ENCODE data around the gene ATP5ME. TPM values are rescaled to one million over a fixed set of nuclear protein-coding genes. Genes with fewer than 3 reads are reported as not detected.
"Not testable (repeated sequence)": the region's sequence is repeated elsewhere in the genome, so short reads cannot be mapped to it uniquely, and the experiment has no call there.

Gene ATP5ME
- total and polyA plus RNA-seq, 2 donors (not counting 1 experiment from before 2014, with no cell fraction given), result 257 to 356 TPM

DNA sequence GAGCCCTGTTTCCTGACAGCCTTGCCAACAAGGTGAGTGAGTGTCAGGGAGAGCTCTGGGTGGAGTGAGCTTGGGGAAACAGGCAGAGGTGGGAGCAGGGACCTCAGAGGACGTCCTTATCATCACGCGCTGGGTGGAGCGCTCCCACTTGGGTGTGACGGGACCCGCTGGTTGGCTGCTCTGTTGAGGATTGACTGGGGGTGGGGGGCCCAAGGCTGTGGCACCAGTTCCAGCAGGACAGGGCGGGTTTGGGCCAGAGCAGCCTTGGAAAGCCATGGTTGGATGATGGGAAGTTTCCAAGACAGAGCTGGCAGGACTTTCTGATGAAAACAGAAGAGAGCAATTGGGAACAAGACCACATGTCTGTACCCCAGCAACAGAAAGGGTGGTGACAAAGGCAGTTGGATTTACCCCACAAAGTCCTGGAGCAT is 28.6 kb upstream of the ATP5ME start:
- Histone ChIP-seq H3K4me3 (replicated peaks in 1 of 4; ENCODE audit: control extremely low read depth in 1 of 4, insufficient read depth in 1 of 4, low read depth in 3 of 4, low read length in 4 of 4) (no peak overlapping the region), H3K4me1 (ENCODE audit: control insufficient read depth, extremely low read depth, insufficient read depth, low read length) (no peaks in the 10 kb centered on the region), H3K9me3 (ENCODE audit: control insufficient read depth, insufficient read depth, low read depth, low read length) (no peaks in the 10 kb centered on the region), H3K79me2 (ENCODE audit: control insufficient read depth, insufficient read depth, low read length) (peaks cover 11% of the 10 kb centered on the region), H3K4me2 (ENCODE audit: extremely low read depth, insufficient read depth, low read length) (no peak overlapping the region), H2AFZ (ENCODE audit: low read length) (no peak overlapping the region), H3K36me3 (ENCODE audit: control insufficient read depth, insufficient read depth, low read length) (no peaks in the 10 kb centered on the region), H3K27ac (ENCODE audit: insufficient read depth, low read length) (no peak overlapping the region), H4K20me1 (ENCODE audit: control insufficient read depth, extremely low read depth, insufficient read depth, low read length) (no peaks in the 10 kb centered on the region), H3K27me3 (ENCODE audit: control insufficient read depth, insufficient read depth, low read length) (no peaks in the 10 kb centered on the region), H3K9ac (ENCODE audit: insufficient read depth, low read length) (no peak overlapping the region)
- no peak for TF ChIP-seq EZH2 (IDR thresholded peaks at IDR 0.05; ENCODE audit: low read length, missing control alignments)
- TF ChIP-seq, protein P1, sequence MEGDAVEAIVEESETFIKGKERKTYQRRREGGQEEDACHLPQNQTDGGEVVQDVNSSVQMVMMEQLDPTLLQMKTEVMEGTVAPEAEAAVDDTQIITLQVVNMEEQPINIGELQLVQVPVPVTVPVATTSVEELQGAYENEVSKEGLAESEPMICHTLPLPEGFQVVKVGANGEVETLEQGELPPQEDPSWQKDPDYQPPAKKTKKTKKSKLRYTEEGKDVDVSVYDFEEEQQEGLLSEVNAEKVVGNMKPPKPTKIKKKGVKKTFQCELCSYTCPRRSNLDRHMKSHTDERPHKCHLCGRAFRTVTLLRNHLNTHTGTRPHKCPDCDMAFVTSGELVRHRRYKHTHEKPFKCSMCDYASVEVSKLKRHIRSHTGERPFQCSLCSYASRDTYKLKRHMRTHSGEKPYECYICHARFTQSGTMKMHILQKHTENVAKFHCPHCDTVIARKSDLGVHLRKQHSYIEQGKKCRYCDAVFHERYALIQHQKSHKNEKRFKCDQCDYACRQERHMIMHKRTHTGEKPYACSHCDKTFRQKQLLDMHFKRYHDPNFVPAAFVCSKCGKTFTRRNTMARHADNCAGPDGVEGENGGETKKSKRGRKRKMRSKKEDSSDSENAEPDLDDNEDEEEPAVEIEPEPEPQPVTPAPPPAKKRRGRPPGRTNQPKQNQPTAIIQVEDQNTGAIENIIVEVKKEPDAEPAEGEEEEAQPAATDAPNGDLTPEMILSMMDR (conservative IDR thresholded peaks at IDR 0.05 in 1 of 2, IDR thresholded peaks at IDR 0.05 in 1 of 2; ENCODE audit: low read depth in 1 of 2, low read length in 2 of 2), result no peak
- no peak for DNase-seq (ENCODE audit: low read depth in 2 of 2)

DNA sequence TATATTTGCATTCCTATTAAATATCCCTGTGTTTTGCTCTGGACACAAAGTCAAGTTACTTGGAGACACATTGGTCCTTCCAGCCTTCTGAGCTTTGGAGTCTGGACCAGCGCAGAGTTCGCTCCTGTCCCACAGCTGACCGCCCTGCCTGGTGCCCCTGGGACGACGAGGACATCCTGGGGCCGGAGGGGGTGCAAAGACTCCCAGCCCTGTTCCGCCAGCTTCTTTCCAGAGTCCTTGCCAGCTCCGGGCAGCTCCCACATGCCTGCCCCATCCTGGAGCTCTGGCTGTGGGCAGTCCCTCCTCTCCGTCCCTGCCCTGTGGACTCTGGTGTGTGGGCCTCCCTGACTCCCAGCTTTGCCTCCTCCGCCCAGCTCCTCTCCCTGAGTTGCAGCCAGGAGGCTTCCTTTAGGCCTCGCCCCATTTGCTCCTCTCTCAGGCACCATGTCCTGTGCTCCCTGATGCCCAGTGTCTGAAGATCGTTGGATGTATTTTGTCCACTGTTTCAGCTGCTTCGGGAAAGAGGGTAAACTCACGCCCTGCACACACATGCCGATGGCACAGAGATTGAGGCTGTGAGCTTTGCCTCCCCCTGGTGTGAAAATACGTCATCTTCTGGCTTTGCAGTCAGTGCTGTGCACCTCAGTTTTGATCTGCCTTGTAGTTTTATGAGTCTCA is 26.6 kb upstream of the ATP5ME start:
- no peaks in the 10 kb centered on the region for H3K79me2 ChIP-seq (ENCODE audit: control insufficient read depth, insufficient read depth, low read length)
- DNase-seq (ENCODE audit: low read depth in 2 of 2), result no peak
- H3K9me3 ChIP-seq (ENCODE audit: control insufficient read depth, insufficient read depth, low read depth, low read length), result no peaks in the 10 kb centered on the region
- no peaks in the 10 kb centered on the region for H4K20me1 ChIP-seq (ENCODE audit: control insufficient read depth, extremely low read depth, insufficient read depth, low read length)
- TF ChIP-seq EZH2 (IDR thresholded peaks at IDR 0.05; ENCODE audit: low read length, missing control alignments), result no peak
- TF ChIP-seq, protein P1 (conservative IDR thresholded peaks at IDR 0.05 in 1 of 2, IDR thresholded peaks at IDR 0.05 in 1 of 2; ENCODE audit: low read depth in 1 of 2, low read length in 2 of 2), result no peak
- H3K36me3 ChIP-seq (ENCODE audit: control insufficient read depth, insufficient read depth, low read length), result no peaks in the 10 kb centered on the region
- H3K4me1 ChIP-seq (ENCODE audit: control insufficient read depth, extremely low read depth, insufficient read depth, low read length), result no peaks in the 10 kb centered on the region
- no peak overlapping the region for H3K27ac ChIP-seq (ENCODE audit: insufficient read depth, low read length)
- no peak overlapping the region for H3K4me3 ChIP-seq (replicated peaks in 1 of 4; ENCODE audit: control extremely low read depth in 1 of 4, insufficient read depth in 1 of 4, low read depth in 3 of 4, low read length in 4 of 4)
- H3K4me2 ChIP-seq (ENCODE audit: extremely low read depth, insufficient read depth, low read length), result no peak overlapping the region
- no peak overlapping the region for H2AFZ ChIP-seq (ENCODE audit: low read length)
- no peaks in the 10 kb centered on the region for H3K27me3 ChIP-seq (ENCODE audit: control insufficient read depth, insufficient read depth, low read length)
- no peak overlapping the region for H3K9ac ChIP-seq (ENCODE audit: insufficient read depth, low read length)

DNA sequence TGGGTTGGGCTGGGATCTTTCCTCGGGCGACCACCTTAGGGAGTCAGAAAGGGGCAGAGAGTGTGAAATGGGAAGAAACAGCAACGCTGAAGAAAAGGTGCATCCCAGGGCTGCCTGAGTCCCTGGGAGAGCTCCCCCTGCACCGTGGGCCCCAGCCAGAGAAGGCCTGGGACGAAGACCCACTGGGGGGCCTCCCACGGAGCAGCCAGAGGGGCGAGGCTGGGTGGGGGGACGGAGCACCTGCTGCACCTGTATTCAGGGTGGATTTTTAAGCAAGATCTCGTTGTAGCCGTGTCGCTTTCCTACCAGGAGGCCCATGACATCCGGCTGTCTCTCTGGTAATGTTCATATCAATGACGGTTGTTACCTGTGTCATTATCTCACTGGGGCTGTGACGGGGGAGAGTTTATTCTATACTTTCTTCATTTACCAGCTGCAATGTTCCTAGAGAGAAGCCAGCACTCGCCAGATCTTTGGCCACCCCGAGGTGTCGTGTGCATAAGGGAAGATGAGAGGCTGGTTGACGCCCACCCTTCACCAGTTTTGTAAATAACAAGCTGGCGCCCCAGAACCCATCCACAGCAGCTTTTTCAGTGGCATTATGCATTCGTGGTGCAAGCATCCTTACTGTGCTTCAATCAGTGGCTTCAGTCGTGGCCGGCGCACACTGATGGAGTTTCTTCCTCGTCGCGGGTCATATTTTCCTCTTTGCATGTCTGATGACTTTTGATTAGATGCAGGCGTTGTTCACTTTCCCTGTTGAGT is 25.9 kb upstream of the ATP5ME start:
- Histone ChIP-seq H2AFZ (ENCODE audit: low read length) (no peak overlapping the region), H4K20me1 (ENCODE audit: control insufficient read depth, extremely low read depth, insufficient read depth, low read length) (no peaks in the 10 kb centered on the region)

DNA sequence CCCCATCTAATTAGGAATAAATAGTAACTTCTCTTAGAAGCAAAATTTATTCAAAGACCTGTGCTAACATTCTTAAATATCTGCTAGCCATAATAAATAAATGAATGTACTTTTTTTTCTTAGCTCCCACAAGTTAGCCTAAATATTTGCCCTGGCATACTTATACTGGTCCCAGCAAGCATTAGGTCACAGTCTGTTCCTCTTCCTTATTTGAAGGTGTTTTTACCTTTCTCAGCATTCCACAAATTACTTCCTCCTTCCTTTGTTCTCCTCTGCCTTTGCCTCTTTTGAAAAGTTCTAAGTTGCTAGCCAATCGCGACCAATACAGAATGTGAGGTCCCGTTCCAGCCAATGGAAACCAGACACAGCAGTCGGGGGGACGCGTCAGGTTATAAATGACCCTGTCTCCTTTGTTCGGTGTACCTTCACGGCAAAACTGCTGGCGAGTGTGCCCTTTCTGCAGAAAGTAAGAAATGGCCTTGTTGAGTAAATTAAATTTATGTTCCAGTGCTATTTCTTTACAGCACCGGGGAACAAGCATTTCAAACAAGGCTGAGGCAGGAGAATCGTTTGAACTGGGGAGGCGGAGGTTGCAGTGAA is 20.4 kb upstream of the ATP5ME start:
- not testable (repeated sequence) for H3K9ac ChIP-seq (ENCODE audit: insufficient read depth, low read length); H3K4me3 ChIP-seq (replicated peaks in 1 of 4; ENCODE audit: control extremely low read depth in 1 of 4, insufficient read depth in 1 of 4, low read depth in 3 of 4, low read length in 4 of 4); H3K27ac ChIP-seq (ENCODE audit: insufficient read depth, low read length); H3K36me3 ChIP-seq (ENCODE audit: control insufficient read depth, insufficient read depth, low read length); DNase-seq (ENCODE audit: low read depth in 2 of 2); H3K27me3 ChIP-seq (ENCODE audit: control insufficient read depth, insufficient read depth, low read length); H3K4me1 ChIP-seq (ENCODE audit: control insufficient read depth, extremely low read depth, insufficient read depth, low read length); H4K20me1 ChIP-seq (ENCODE audit: control insufficient read depth, extremely low read depth, insufficient read depth, low read length); H3K79me2 ChIP-seq (ENCODE audit: control insufficient read depth, insufficient read depth, low read length); H3K4me2 ChIP-seq (ENCODE audit: extremely low read depth, insufficient read depth, low read length); H3K9me3 ChIP-seq (ENCODE audit: control insufficient read depth, insufficient read depth, low read depth, low read length); H2AFZ ChIP-seq (ENCODE audit: low read length)

More for the DNA sequence above, 25.9 kb upstream of the ATP5ME start:
- no peak for DNase-seq (ENCODE audit: low read depth in 2 of 2)
- no peaks in the 10 kb centered on the region for H3K9me3 ChIP-seq (ENCODE audit: control insufficient read depth, insufficient read depth, low read depth, low read length)
- H3K9ac ChIP-seq (ENCODE audit: insufficient read depth, low read length), result no peak overlapping the region
- no peak overlapping the region for H3K4me3 ChIP-seq (replicated peaks in 1 of 4; ENCODE audit: control extremely low read depth in 1 of 4, insufficient read depth in 1 of 4, low read depth in 3 of 4, low read length in 4 of 4)
- H3K27ac ChIP-seq (ENCODE audit: insufficient read depth, low read length), result no peak overlapping the region
- no peaks in the 10 kb centered on the region for H3K79me2 ChIP-seq (ENCODE audit: control insufficient read depth, insufficient read depth, low read length)
- no peaks in the 10 kb centered on the region for H3K27me3 ChIP-seq (ENCODE audit: control insufficient read depth, insufficient read depth, low read length)
- no peak overlapping the region for H3K4me2 ChIP-seq (ENCODE audit: extremely low read depth, insufficient read depth, low read length)
- no peaks in the 10 kb centered on the region for H3K4me1 ChIP-seq (ENCODE audit: control insufficient read depth, extremely low read depth, insufficient read depth, low read length)
- H3K36me3 ChIP-seq (ENCODE audit: control insufficient read depth, insufficient read depth, low read length), result no peaks in the 10 kb centered on the region
- TF ChIP-seq, protein P1 (conservative IDR thresholded peaks at IDR 0.05 in 1 of 2, IDR thresholded peaks at IDR 0.05 in 1 of 2; ENCODE audit: low read depth in 1 of 2, low read length in 2 of 2), result no peak
- TF ChIP-seq EZH2 (IDR thresholded peaks at IDR 0.05; ENCODE audit: low read length, missing control alignments), result no peak

All from fibroblast of lung (primary cell).